GM21447 (cell line): Measurements from ENCODE around the gene TMEM270.

Experiments used
- ATAC-seq: cut with Tn5 transposase; IDR thresholded peaks from one replicate; pipeline ENCODE4 v1.9.1; 2021; ENCODE audit not compliant: unreplicated experiment

The TMEM270 gene

GRCh38 chr7:73904219-73905137, 43.5 kb downstream of the TMEM270 start:
- no peak for ATAC-seq

- no peak for ATAC-seq
Measured at GRCh38 chr7:73905360-73905759, 44.4 kb downstream of the TMEM270 start.

DNA sequence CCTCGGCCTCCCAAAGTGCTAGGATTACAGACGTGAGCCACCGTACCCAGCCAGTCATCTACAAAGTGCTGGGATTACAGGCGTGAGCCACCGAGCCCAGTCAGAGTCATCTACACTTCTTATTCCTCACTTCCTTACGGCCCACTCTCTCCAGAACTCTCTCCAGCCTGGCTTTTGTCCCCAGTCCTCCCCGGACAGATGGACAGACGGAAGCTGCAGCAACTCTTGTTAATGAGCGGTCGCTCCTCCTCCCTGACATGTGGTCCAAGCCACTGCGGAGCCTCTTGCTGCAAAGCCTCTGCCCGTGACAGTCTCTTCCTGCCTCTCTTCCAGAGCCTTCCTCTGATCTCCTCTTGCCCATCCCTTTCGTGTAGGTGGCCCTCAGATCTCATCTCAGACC, 45.9 kb downstream of the TMEM270 start:
- no peak for ATAC-seq

DNA sequence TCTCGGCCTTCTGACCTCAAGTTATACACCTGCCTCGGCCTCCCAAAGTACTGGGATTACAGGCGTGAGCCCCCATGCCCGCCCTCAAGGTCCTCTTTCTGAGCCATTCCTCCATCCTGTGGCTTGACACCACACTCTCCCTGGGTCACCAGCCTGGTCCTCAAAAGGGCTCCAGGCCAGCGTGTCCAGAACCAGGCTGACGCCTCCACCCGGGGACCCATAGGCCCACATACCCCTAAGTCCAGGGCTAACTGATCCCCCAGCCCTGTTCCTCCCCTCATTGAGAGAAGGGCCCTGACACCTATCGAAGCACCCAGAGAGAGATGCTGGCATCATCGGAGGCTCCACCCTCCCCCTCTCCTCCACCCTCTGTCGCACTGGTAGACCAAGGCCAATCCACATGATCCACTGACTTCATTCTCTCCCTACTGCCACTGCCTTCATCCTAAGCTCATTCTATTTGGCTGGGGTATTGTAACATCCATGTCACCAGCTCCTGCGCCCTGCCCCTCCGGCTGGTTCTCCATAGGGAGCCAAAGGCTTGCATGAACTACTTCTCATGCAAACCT, 46.7 kb downstream of the TMEM270 start:
- no peak for ATAC-seq

DNA sequence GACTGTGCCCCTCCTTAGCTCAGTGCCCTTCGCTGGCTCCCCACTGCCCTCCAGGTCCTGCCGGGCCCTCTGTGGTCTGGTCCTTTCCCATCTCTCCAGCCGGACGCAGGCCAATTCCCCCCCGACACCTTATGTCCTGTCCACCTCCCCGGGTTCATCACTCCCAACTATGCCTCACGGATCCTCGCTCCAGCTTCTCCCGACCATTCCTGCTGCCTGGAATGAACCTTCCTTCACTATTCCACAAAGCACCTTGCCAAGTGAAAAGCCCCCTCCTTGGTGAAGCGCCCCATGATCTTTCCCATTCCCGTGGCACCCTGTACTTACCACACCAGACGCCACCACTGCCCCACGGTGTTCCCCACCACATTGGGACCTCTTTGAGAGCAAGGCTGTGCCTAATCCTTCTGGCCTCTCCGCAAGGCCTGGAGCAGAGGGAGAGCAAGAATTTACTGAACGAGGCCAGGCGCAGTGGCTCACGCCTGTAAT, 47.2 kb downstream of the TMEM270 start:
- ATAC-seq, result no peak

- no peak for ATAC-seq
Measured at GRCh38 chr7:73909051-73909941, 48.3 kb downstream of the TMEM270 start.

DNA sequence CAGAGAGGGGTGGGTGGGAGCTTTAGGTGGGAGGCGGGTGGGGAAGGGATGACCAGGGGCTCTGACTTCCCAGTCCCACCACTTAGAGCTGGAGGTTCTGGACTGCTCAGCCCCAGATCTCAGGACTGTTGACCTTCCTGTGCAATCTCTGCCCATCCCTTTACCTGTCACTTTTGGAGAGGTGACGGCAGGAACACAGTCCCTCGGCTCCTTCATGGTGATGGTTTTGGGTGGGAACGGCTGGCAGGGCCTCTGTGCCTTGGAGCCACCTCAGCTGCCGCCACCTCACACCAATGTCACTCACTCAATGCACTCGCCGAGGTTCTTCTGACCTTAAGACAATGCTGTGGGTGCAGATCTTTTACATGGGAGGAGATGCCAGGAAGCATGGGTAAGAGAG, 49.0 kb downstream of the TMEM270 start:
- no peak for ATAC-seq

GRCh38 chr7:73912223-73912622, 51.3 kb downstream of the TMEM270 start:
- no peak for ATAC-seq
